GM20431 (cell line): Measurements from ENCODE around the gene NTN5.
"Not testable (repeated sequence)": the region's sequence is repeated elsewhere in the genome, so short reads cannot be mapped to it uniquely, and the experiment has no call there.

Source experiments
- in situ Hi-C: fragments of 300-500 bp; cut with MseI, MboI; formaldehyde crosslinking; loops from one replicate; pipeline ENCODE4 v1.15.0; 2020; ENCODE audit warnings: low sequenced_read_pairs; ENCODE audit not compliant: unreplicated experiment

NTN5 gene, protein sequence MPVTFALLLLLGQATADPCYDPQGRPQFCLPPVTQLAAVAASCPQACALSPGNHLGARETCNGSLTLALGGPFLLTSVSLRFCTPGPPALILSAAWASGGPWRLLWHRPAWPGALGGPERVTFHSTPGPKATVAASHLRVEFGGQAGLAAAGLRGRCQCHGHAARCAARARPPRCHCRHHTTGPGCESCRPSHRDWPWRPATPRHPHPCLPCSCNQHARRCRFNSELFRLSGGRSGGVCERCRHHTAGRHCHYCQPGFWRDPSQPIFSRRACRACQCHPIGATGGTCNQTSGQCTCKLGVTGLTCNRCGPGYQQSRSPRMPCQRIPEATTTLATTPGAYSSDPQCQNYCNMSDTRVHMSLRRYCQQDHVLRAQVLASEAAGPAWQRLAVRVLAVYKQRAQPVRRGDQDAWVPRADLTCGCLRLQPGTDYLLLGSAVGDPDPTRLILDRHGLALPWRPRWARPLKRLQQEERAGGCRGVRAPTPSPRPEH

GRCh38 chr19:48672994-48673393 is at the start of gene NTN5:
Gene NTN5, minus strand, starts transcription at chr19:48673017. Its CDS starts 2,031 bp downstream, at chr19:48670986.
- in situ Hi-C loops, result no loop called here

- in situ Hi-C loops, result no loop called here
Observed at GRCh38 chr19:48722196-48722708, 49.4 kb upstream of the NTN5 start.

- in situ Hi-C loops, result no loop called here
Observed at GRCh38 chr19:48720613-48721296, 47.9 kb upstream of the NTN5 start.

DNA sequence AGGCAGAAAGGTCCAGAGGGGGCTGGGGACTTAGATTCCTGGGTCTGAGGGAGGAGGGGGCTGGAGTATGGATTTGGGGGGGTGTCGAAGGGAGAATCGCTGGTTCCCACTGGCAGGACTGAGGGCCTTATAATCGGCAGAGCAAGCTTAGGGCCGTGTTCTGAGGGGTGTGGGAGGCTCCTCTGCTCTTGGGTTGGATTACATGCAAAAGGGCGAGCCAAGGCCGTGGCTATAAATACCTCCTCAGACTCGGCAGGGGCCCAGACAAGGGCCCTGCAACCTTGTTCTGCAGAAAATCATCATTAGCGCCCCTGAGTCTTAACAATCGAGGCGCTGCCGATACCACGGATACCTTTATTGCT is 47.4 kb upstream of the NTN5 start:
- in situ Hi-C loops, result no loop called here

GRCh38 chr19:48719263-48720171 is 46.7 kb upstream of the NTN5 start, which contains the start of gene MAMSTR:
Gene MAMSTR, minus strand, starts transcription at chr19:48719725. Its CDS starts 694 bp downstream, at chr19:48719031.
- in situ Hi-C loops, result no loop called here

DNA sequence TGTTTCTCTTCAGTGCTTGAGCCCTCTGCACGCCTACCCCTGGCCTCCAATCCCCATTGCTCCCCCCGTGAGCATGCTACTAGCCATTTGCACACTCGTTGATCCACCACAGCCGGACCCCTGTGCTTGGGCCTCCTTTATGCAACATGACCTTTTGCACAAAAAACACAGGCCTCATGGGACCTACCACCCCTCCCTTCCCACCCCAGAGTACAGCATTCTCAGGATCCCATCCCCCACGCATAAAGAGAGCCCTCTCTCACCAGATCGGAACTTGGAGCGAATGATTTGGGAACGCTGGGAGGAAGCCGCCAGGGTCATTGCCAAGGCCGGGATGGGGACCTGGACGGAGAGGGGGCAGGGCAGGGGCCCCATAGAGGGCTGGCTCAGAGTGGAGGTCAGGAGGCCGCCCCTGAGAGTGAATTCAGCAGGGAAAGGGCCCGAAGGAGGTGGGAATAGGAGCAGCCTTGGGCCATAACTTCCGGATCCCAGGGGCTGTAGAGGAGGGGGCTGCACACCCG is 46.0 kb upstream of the NTN5 start:
- in situ Hi-C loops, result no loop called here

DNA sequence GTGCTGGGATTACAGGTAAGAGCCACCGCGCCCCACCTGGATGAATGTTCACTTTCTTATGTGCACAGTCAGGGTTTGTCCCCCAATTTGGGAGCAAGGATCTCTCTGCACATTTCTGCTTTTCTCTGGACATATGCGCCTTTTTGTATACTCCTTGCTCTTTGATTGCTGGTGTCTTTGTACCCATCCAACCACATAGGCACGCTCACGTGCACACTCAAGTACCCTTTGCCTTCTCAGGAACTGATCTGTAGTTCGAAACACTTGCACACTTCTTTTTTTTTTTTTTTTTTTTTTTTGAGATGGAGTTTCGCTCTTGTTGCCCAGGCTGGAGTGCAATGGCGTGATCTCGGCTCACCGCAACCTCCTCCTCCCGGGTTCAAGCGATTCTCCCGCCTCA is 45.3 kb upstream of the NTN5 start:
- in situ Hi-C loops, result not testable (repeated sequence)

- in situ Hi-C loops, result no loop called here
Observed at GRCh38 chr19:48716562-48717291, 43.9 kb upstream of the NTN5 start.

DNA sequence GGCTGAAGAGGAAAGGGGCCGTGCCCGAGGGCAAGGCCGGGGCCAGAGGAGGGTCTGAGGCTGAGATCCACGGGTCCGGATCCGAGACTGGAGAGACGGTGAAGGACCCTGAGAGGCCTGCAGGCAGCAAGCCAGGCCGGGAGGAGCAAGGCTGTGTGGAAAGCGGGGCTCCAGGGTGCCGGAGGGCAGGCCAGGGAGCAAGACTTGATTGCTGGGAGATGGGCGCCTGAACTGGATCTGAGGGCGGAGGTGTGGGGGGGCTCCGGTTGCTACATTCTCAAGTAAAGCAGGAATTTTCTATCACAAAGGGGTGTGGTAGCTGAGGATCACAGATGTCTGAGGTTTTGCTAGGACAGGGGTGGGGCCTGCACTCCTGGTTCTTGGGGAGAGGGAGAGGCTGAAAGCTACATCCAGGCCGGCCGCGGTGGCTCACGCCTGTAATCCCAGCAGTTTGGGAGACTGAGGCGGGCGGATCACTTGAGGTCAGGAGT is 42.9 kb upstream of the NTN5 start:
- in situ Hi-C loops, result no loop called here

GRCh38 chr19:48714759-48715675 is 42.2 kb upstream of the NTN5 start:
- in situ Hi-C loops, result no loop called here

GRCh38 chr19:48713864-48714755 is 41.3 kb upstream of the NTN5 start:
- in situ Hi-C loops, result no loop called here

GRCh38 chr19:48713041-48713863 is 40.4 kb upstream of the NTN5 start:
- in situ Hi-C loops, result no loop called here

DNA sequence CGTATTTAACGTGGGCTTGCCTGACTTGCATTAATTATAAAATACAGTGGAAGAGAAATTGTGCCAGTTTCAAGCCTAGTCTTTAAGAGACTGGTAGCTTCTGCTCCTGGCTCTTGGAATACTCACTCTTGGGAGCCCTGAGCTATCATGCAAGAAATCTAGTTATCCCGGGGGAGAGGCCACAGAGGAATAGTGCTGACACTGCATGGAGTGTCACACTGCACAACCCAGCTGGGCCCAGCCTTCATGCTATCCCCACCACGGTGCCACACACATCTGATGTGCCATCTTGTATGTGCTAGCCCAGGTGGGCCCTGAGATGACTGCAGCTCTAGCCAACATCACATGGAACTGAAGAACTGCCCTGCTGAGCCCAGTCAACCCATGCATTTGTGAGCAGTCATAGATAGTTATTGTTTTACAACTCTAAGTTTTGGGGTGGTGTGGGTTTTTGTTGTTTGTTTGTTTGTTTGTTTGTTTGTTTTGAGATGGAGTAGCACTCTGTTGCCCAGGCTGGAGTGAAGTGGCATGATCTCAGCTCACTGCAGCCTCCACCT is 38.4 kb upstream of the NTN5 start:
- in situ Hi-C loops, result no loop called here

DNA sequence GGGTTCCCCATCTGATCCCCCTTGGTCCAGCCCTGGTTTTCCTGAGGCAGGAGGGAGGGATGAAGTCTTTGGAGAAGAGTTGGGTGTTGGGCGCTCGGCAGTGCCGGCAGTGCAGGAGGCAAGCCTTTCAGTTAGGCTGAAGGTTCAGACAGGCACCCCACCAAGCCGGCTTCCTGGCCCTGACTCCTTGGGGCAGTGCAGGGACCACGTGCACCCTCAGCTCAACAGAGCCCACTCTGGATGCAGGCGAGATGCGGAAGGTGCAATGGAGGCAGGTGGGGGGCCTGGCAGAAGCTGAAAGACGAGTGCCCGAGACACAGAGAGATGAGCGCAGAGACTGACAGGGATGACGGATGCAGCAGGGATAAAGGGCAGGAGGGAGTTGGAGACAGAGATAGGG is 35.7 kb upstream of the NTN5 start:
- in situ Hi-C loops, result no loop called here

DNA sequence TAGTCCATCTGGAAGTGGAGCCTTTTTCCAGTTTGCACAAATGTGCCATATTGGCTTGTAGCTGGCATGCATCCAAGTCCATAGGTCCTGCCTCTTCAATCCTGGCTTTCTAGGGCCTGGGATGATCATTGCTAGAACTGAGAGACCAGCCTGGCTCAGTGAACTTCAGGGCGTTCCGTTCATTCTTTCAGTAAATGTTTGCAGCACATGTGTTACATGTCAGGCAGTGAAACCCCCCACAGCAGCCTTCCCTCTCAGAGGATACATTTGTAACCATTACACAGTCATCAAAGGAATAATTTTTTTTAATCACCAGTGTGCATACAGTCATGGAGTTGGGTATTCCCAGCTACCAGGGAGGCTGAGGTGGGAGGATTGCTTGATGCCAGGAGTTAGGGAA is 32.6 kb upstream of the NTN5 start:
- in situ Hi-C loops, result no loop called here

- in situ Hi-C loops, result no loop called here
Observed at GRCh38 chr19:48703316-48703715, 30.5 kb upstream of the NTN5 start.
